Spleen (tissue), 7 donors: Measurements from ENCODE around the gene SPNS1.

Experiments
- POLR2A ChIP-seq, 3 donors: fragments of 450-650 bp; IDR thresholded peaks; one replicate each; pipeline ENCODE4 v1.5.1; 2017; ENCODE audit warnings: antibody characterized with exemption in 3 of 3, mild to moderate bottlenecking in 1 of 3
- TF ChIP-seq, protein P1 (sequence below), 11 experiments: fragments of 200-600 bp in 7 of 11; fragments of 450-650 bp in 4 of 11; sonication (generic) in 4 of 11; IDR thresholded peaks in 8 of 11; conservative IDR thresholded peaks in 3 of 11; 1 replicate in 7 of 11; 2 replicates in 4 of 11; pipeline versions ENCODE4 v1.4.0 to v1.8.0; 2016 to 2021; ENCODE audit warnings: antibody characterized with exemption in 11 of 11, inconsistent platforms in 4 of 11, mild to moderate bottlenecking in 1 of 11
- donor health status: DM: no; HTN: no; CAD: no; lungs with moderate emphysema.
- donor health status: DM: no; HTN: no; CAD: no.
- donor health status: DM: no; HTN: no; CAD: no.

DNA sequence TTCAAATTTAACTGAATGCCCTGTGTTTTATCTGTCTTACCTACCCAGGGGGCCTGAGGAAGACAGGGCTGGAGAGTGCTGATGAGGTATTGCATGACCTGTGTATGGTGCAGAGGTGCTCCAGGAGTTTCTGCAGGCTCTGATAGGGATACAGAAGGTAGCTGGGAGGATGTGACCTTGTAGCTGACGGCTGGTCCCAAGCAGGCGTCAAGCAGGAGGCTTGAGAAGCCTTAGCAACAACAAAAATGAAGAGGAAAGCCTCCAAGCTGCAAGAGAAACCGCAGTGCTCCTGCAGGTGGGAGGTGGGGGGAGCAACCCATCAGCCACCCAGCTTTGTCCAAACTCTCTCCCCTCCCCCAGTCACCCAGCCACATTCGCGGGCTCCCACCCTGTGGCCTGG is 50.6 kb downstream of the SPNS1 start:
- TF ChIP-seq, protein P1, sequence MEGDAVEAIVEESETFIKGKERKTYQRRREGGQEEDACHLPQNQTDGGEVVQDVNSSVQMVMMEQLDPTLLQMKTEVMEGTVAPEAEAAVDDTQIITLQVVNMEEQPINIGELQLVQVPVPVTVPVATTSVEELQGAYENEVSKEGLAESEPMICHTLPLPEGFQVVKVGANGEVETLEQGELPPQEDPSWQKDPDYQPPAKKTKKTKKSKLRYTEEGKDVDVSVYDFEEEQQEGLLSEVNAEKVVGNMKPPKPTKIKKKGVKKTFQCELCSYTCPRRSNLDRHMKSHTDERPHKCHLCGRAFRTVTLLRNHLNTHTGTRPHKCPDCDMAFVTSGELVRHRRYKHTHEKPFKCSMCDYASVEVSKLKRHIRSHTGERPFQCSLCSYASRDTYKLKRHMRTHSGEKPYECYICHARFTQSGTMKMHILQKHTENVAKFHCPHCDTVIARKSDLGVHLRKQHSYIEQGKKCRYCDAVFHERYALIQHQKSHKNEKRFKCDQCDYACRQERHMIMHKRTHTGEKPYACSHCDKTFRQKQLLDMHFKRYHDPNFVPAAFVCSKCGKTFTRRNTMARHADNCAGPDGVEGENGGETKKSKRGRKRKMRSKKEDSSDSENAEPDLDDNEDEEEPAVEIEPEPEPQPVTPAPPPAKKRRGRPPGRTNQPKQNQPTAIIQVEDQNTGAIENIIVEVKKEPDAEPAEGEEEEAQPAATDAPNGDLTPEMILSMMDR (IDR thresholded peaks at IDR 0.05 in 8 of 11, conservative IDR thresholded peaks at IDR 0.05 in 3 of 11): no peak
- no peak for TF ChIP-seq POLR2A (IDR thresholded peaks at IDR 0.05)
